Liver (tissue), 9 donors: ENCODE measurements around the gene ZNF783. TPM values are rescaled to one million over a fixed set of nuclear protein-coding genes. Genes with fewer than 3 reads are reported as not detected.

Experiments
- DNase-seq: peaks from one replicate; pipeline ENCODE4 v3.0.0-alpha.2; 2017; ENCODE audit warnings: low spot score
- H3K27ac ChIP-seq, 2 donors: one replicate each; pipeline ENCODE4 v1.7.0; 2013; ENCODE audit warnings: inconsistent platforms in 2 of 2, low read length in 2 of 2, control low read depth in 1 of 2, low read depth in 1 of 2, mild to moderate bottlenecking in 1 of 2
- H3K27me3 ChIP-seq, 4 donors: one replicate each; pipeline versions ENCODE4 v1.6.1 to v1.7.0; 2013; ENCODE audit warnings: low read length in 3 of 4, inconsistent platforms in 1 of 4, mild to moderate bottlenecking in 1 of 4, moderate library complexity in 1 of 4; ENCODE audit not compliant: control insufficient read depth in 4 of 4, insufficient read depth in 4 of 4
- H3K36me3 ChIP-seq, 4 donors: one replicate each; pipeline versions ENCODE4 v1.6.1 to v1.7.0; 2013; ENCODE audit warnings: low read length in 3 of 4, mild to moderate bottlenecking in 3 of 4, low read depth in 1 of 4, moderate library complexity in 1 of 4; ENCODE audit not compliant: control insufficient read depth in 4 of 4, insufficient read depth in 3 of 4
- H3K4me1 ChIP-seq, 4 donors: one replicate each; pipeline versions ENCODE4 v1.6.1 to v1.7.0; 2013; ENCODE audit warnings: low read length in 3 of 4, mild to moderate bottlenecking in 3 of 4, moderate library complexity in 1 of 4; ENCODE audit not compliant: control insufficient read depth in 4 of 4, insufficient read depth in 4 of 4
- H3K4me3 ChIP-seq, 3 donors: one replicate each; pipeline versions ENCODE4 v1.6.1 to v1.7.0; 2013; ENCODE audit warnings: low read length in 3 of 3, control low read depth in 1 of 3, low read depth in 1 of 3, mild to moderate bottlenecking in 1 of 3
- H3K9ac ChIP-seq, 2 donors: one replicate each; pipeline ENCODE4 v1.7.0; 2013; ENCODE audit warnings: low read length in 2 of 2, mild to moderate bottlenecking in 2 of 2, moderate library complexity in 2 of 2, control low read depth in 1 of 2, low read depth in 1 of 2
- H3K9me3 ChIP-seq, 4 donors: one replicate each; pipeline versions ENCODE4 v1.6.1 to v1.7.0; 2013; ENCODE audit warnings: low read length in 3 of 4; ENCODE audit not compliant: control insufficient read depth in 4 of 4
- EGR1 ChIP-seq, 2 donors: IDR thresholded peaks; 2 replicates each; pipeline ENCODE4 v1.6.1; 2016 to 2018; ENCODE audit warnings: antibody characterized with exemption in 2 of 2, low read depth in 2 of 2
- FOXA1 ChIP-seq: IDR thresholded peaks from 2 replicates; pipeline ENCODE4 v1.6.1; 2016; ENCODE audit warnings: antibody characterized with exemption
- FOXA2 ChIP-seq: IDR thresholded peaks from 2 replicates; pipeline ENCODE4 v1.6.1; 2016; ENCODE audit warnings: antibody characterized with exemption
- HNF4A ChIP-seq, 2 donors: conservative IDR thresholded peaks; 2 replicates each; pipeline ENCODE4 v1.6.1; 2016; ENCODE audit warnings: antibody characterized with exemption in 2 of 2, mild to moderate bottlenecking in 2 of 2
- HNF4G ChIP-seq: IDR thresholded peaks from 2 replicates; pipeline ENCODE4 v1.6.1; 2016; ENCODE audit warnings: antibody characterized with exemption
- JUND ChIP-seq, 2 donors: IDR thresholded peaks; 2 replicates each; pipeline ENCODE4 v1.6.1; 2016; ENCODE audit warnings: antibody characterized with exemption in 2 of 2
- MAX ChIP-seq: IDR thresholded peaks from 2 replicates; pipeline ENCODE4 v1.6.1; 2016; ENCODE audit warnings: antibody characterized with exemption
- NR2F2 ChIP-seq: IDR thresholded peaks from 2 replicates; pipeline ENCODE4 v1.6.1; 2016; ENCODE audit warnings: antibody characterized with exemption
- RAD21 ChIP-seq, 2 donors: IDR thresholded peaks; 2 replicates each; pipeline ENCODE4 v1.6.1; 2016; ENCODE audit warnings: antibody characterized with exemption in 2 of 2, mild to moderate bottlenecking in 2 of 2
- SP1 ChIP-seq: IDR thresholded peaks from 2 replicates; pipeline ENCODE4 v1.6.1; 2018; ENCODE audit warnings: antibody characterized with exemption, mild to moderate bottlenecking
- TAF1 ChIP-seq: conservative IDR thresholded peaks from 2 replicates; pipeline ENCODE4 v1.6.1; 2016; ENCODE audit warnings: antibody characterized with exemption, mild to moderate bottlenecking
- WGBS: extraction: QIAGEN DNeasy Blood & Tissue Kit; methylation state at CpG from one replicate; pipeline ENCODE4 v1.1.7; 2013; 5-methylcytosine and 5-hydroxymethylcytosine counted together
- polyA plus RNA-seq, 2 donors: library from polyadenylated mRNA; stranded (reverse) in 1 of 2; unstranded in 1 of 2; fragments of 200-250 nt in 1 of 2; fragments of >200 nt in 1 of 2; fragmentation: Nextera tagmentation in 1 of 2; extraction: Ambion mirVana in 1 of 2; gene quantifications; one replicate each; pipeline versions ENCODE4 v1.2.1 to v1.2.3, GENCODE V29; 2013 to 2015
- total RNA-seq, 2 donors: library from RNA; depleted of rRNA; stranded (reverse); fragments of >200 nt; gene quantifications; one replicate each; pipeline ENCODE4 v1.2.3, GENCODE V29; 2014
- TF ChIP-seq, protein P1 (sequence below): fragments of 150-350 bp; IDR thresholded peaks from 2 replicates; pipeline ENCODE4 v1.5.1; 2017; ENCODE audit warnings: improper control_type of control experiment, low read depth, low read length; ENCODE audit not compliant: missing input control
- donor health status: healthy.
- donor health status: healthy.
- donor health status: healthy.
- donor health status: healthy.
- donor health status: healthy.

The ZNF783 gene
- total and polyA plus RNA-seq, 4 donors: 1.5 to 4.3 (median 1.8) TPM

DNA sequence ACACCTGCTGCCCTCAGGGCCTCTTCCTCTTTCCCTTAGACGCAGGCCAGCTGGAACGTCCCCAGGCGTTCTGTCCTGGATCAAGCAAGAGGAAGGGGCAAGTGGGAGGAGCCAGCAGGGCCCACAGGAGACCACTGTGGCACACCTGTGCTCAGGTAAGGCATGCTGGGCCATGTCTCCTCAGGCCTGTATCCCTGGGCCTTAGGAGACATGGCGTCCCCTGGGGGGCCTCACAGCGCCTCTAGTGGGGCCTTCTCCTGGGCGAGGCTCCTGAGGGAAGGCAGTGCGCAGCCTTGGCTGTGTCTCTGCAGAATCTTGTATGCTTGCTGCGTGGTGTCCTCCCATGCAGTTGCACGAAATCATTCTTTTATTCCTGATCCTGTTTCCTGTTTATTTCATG lies 31.3 kb downstream of the ZNF783 start:
- Histone ChIP-seq H3K36me3 (peaks cover 0 to 5% (median 2%) of the 10 kb centered on the region in 4 donors), H3K27ac (no peak overlapping the region), H3K27me3 (no peaks in the 10 kb centered on the region), H3K4me3 (no peak overlapping the region), H3K9ac (no peak overlapping the region), H3K4me1 (no peaks in the 10 kb centered on the region), H3K9me3 (no peaks in the 10 kb centered on the region)
- no peak for DNase-seq
- no peak for TF ChIP-seq RAD21 (IDR thresholded peaks at IDR 0.05)
- 93% methylated on average over 9 of the region's 9 CpGs for WGBS

DNA sequence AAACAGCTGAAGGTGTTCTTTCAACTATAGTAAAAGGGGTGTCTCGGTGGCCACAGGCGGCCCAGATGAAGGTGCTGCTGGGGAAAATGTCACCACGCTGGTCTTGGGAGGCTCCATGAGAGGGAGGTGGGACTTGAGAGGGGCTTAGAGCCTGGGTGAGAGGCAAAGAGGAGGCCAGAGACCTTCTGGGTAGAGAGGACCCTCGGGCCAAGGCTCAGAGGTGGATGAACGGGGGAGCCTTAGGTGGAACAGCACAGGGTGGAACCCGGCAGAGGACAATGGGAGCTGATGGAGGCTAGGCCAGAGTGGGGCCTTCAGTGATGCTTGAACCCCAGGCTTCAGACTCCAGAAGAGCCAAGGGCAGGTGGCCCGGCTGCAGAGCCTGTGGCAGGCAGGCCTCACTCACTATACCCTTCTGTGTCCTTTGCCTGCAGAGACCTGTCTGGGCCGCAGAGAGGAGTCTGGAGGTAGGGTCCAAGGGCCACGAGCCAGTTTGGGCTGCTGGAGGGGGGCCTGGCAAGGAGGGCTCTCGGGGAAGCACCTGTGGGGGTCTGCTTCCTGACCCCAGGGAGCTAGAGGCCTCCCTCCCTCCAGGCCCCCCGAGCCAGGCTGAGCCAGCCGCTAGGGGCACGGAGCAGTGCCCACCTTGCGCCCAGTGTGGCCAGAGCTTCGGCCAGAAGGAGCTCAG lies 32.1 kb downstream of the ZNF783 start:
- DNase-seq: no peak
- Histone ChIP-seq H3K36me3 (peaks cover 0 to 5% (median 2%) of the 10 kb centered on the region in 4 donors), H3K9me3 (peaks cover 0 to 2% (median 0%) of the 10 kb centered on the region in 4 donors), H3K27ac (no peak overlapping the region), H3K4me1 (no peaks in the 10 kb centered on the region), H3K4me3 (no peak overlapping the region), H3K9ac (no peak overlapping the region), H3K27me3 (no peaks in the 10 kb centered on the region)
- 96% methylated on average over 15 of the region's 15 CpGs for WGBS
- TF ChIP-seq HNF4G: no peak
- no peak for TF ChIP-seq HNF4A (conservative IDR thresholded peaks at IDR 0.05)
- TF ChIP-seq, protein P1, sequence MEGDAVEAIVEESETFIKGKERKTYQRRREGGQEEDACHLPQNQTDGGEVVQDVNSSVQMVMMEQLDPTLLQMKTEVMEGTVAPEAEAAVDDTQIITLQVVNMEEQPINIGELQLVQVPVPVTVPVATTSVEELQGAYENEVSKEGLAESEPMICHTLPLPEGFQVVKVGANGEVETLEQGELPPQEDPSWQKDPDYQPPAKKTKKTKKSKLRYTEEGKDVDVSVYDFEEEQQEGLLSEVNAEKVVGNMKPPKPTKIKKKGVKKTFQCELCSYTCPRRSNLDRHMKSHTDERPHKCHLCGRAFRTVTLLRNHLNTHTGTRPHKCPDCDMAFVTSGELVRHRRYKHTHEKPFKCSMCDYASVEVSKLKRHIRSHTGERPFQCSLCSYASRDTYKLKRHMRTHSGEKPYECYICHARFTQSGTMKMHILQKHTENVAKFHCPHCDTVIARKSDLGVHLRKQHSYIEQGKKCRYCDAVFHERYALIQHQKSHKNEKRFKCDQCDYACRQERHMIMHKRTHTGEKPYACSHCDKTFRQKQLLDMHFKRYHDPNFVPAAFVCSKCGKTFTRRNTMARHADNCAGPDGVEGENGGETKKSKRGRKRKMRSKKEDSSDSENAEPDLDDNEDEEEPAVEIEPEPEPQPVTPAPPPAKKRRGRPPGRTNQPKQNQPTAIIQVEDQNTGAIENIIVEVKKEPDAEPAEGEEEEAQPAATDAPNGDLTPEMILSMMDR: no peak
- TF ChIP-seq RAD21 (IDR thresholded peaks at IDR 0.05): no peak
- no peak for TF ChIP-seq FOXA2
- no peak for TF ChIP-seq FOXA1
- no peak for TF ChIP-seq TAF1
- TF ChIP-seq SP1: no peak

- WGBS: 98% methylated on average over 55 of the region's 55 CpGs
- H3K36me3 ChIP-seq: peaks cover 0 to 3% (median under 1%) of the 10 kb centered on the region in 4 donors
Measured at GRCh38 chr7:149294634-149295480, 32.9 kb downstream of the ZNF783 start.

More at GRCh38 chr7:149294634-149295480, 32.9 kb downstream of the ZNF783 start:
- no peak for DNase-seq
- Histone ChIP-seq H3K9me3 (peaks cover 0 to 2% (median 0%) of the 10 kb centered on the region in 4 donors), H3K9ac (no peak overlapping the region), H3K4me3 (no peak overlapping the region), H3K27me3 (no peaks in the 10 kb centered on the region), H3K27ac (no peak overlapping the region), H3K4me1 (no peaks in the 10 kb centered on the region)
- TF ChIP-seq MAX (no peak), NR2F2 (no peak), EGR1 (IDR thresholded peaks at IDR 0.05; ENCODE audit: low read depth in 2 of 2) (no peak), JUND (IDR thresholded peaks at IDR 0.05) (no peak)
